ENCODE measurements around the gene POLR3C. TPM values are rescaled to one million over a fixed set of nuclear protein-coding genes. Genes with fewer than 3 reads are reported as not detected.

Gene POLR3C
- total RNA-seq, 1 experiment from 2014 or later, result 33.4 TPM

- H3K79me2 ChIP-seq (ENCODE audit: low read length), result no peaks in the 10 kb centered on the region
- no peak overlapping the region for H3K27ac ChIP-seq (ENCODE audit: low read length)
- H3K27me3 ChIP-seq (ENCODE audit: low read length), result no peaks in the 10 kb centered on the region
- H3K4me2 ChIP-seq (ENCODE audit: low read depth, low read length, poor library complexity, severe bottlenecking), result no peak overlapping the region
- H3K9ac ChIP-seq (ENCODE audit: low read length), result no peak overlapping the region
- H3K36me3 ChIP-seq (ENCODE audit: insufficient read depth, low read length), result 0 out of 2 replicates have a peak, but pooled peaks cover 4% of the 10 kb centered on the region
- no peaks in the 10 kb centered on the region for H4K20me1 ChIP-seq (ENCODE audit: insufficient read depth, low read depth, low read length)
- no peak overlapping the region for H2AFZ ChIP-seq (ENCODE audit: low read length)
- DNase-seq, result no peak
- no peaks in the 10 kb centered on the region for H3K9me2 ChIP-seq (replicated peaks; ENCODE audit: insufficient read depth, low read length)
- H3K9me3 ChIP-seq (ENCODE audit: low read length), result no peaks in the 10 kb centered on the region
- no peak overlapping the region for H3K4me3 ChIP-seq (ENCODE audit: low read length)
- peaks cover 27% of the 10 kb centered on the region for H3K4me1 ChIP-seq (ENCODE audit: low read length)
Measured at GRCh38 chr1:145849356-145850160, 25.6 kb downstream of the POLR3C start.

- Histone ChIP-seq H3K79me2 (ENCODE audit: low read length) (peaks cover 14% of the 10 kb centered on the region), H3K9ac (ENCODE audit: low read length) (no peak overlapping the region), H3K9me2 (replicated peaks; ENCODE audit: insufficient read depth, low read length) (no peaks in the 10 kb centered on the region), H3K4me2 (ENCODE audit: low read depth, low read length, poor library complexity, severe bottlenecking) (no peak overlapping the region), H3K4me1 (ENCODE audit: low read length) (peaks cover 20% of the 10 kb centered on the region), H2AFZ (ENCODE audit: low read length) (no peak overlapping the region), H3K27me3 (ENCODE audit: low read length) (no peaks in the 10 kb centered on the region), H3K4me3 (ENCODE audit: low read length) (no peak overlapping the region), H3K36me3 (ENCODE audit: insufficient read depth, low read length) (0 out of 2 replicates have a peak, but pooled peaks cover 2% of the 10 kb centered on the region), H3K27ac (ENCODE audit: low read length) (no peak overlapping the region), H3K9me3 (ENCODE audit: low read length) (no peaks in the 10 kb centered on the region), H4K20me1 (ENCODE audit: insufficient read depth, low read depth, low read length) (no peaks in the 10 kb centered on the region; the same call in 1 of the 2 replicates)
- DNase-seq, result peak; percentile 75
Measured at GRCh38 chr1:145855426-145855948, 31.5 kb downstream of the POLR3C start.

- DNase-seq, result no peak
- H3K4me3 ChIP-seq (ENCODE audit: low read length), result no peak overlapping the region
- H3K4me2 ChIP-seq (ENCODE audit: low read depth, low read length, poor library complexity, severe bottlenecking), result peak overlapping the region; percentile 82
Measured at GRCh38 chr1:145857170-145857569, 33.2 kb downstream of the POLR3C start.

GRCh38 chr1:145858238-145858900, 34.4 kb downstream of the POLR3C start:
- Histone ChIP-seq H3K4me1 (ENCODE audit: low read length) (peaks cover 28% of the 10 kb centered on the region), H3K27ac (ENCODE audit: low read length) (peak overlapping the region; percentile 54; the same call in 1 of the 2 replicates), H4K20me1 (ENCODE audit: insufficient read depth, low read depth, low read length) (no peaks in the 10 kb centered on the region; the same call in 1 of the 2 replicates), H3K4me3 (ENCODE audit: low read length) (peak overlapping the region; percentile 75), H2AFZ (ENCODE audit: low read length) (peak overlapping the region; percentile 86; the same call in 1 of the 2 replicates), H3K27me3 (ENCODE audit: low read length) (no peaks in the 10 kb centered on the region), H3K9me3 (ENCODE audit: low read length) (no peaks in the 10 kb centered on the region), H3K9ac (ENCODE audit: low read length) (peak overlapping the region; percentile 78), H3K36me3 (ENCODE audit: insufficient read depth, low read length) (0 out of 2 replicates have a peak, but pooled peaks cover 2% of the 10 kb centered on the region), H3K4me2 (ENCODE audit: low read depth, low read length, poor library complexity, severe bottlenecking) (peak overlapping the region; percentile 82), H3K9me2 (replicated peaks; ENCODE audit: insufficient read depth, low read length) (no peaks in the 10 kb centered on the region), H3K79me2 (ENCODE audit: low read length) (peaks cover 14% of the 10 kb centered on the region)
- peak; percentile 84 for DNase-seq

More at GRCh38 chr1:145857170-145857569, 33.2 kb downstream of the POLR3C start:
- H3K79me2 ChIP-seq (ENCODE audit: low read length), result peaks cover 14% of the 10 kb centered on the region
- no peak overlapping the region for H2AFZ ChIP-seq (ENCODE audit: low read length)
- peaks cover 28% of the 10 kb centered on the region for H3K4me1 ChIP-seq (ENCODE audit: low read length)
- 0 out of 2 replicates have a peak, but pooled peaks cover 2% of the 10 kb centered on the region for H3K36me3 ChIP-seq (ENCODE audit: insufficient read depth, low read length)
- no peaks in the 10 kb centered on the region for H3K27me3 ChIP-seq (ENCODE audit: low read length)
- H3K9ac ChIP-seq (ENCODE audit: low read length), result peak overlapping the region; percentile 78; the same call in 1 of the 2 replicates
- H3K9me2 ChIP-seq (replicated peaks; ENCODE audit: insufficient read depth, low read length), result no peaks in the 10 kb centered on the region
- no peaks in the 10 kb centered on the region; the same call in 1 of the 2 replicates for H4K20me1 ChIP-seq (ENCODE audit: insufficient read depth, low read depth, low read length)
- no peaks in the 10 kb centered on the region for H3K9me3 ChIP-seq (ENCODE audit: low read length)
- no peak overlapping the region for H3K27ac ChIP-seq (ENCODE audit: low read length)

- Histone ChIP-seq H4K20me1 (ENCODE audit: insufficient read depth, low read depth, low read length) (no peaks in the 10 kb centered on the region; the same call in 1 of the 2 replicates), H3K9ac (ENCODE audit: low read length) (peak within 1 kb of the TSS; percentile 78), H3K27me3 (ENCODE audit: low read length) (no peaks in the 10 kb centered on the region), H3K4me3 (ENCODE audit: low read length) (peak within 1 kb of the TSS; percentile 75), H3K9me3 (ENCODE audit: low read length) (no peaks in the 10 kb centered on the region), H3K9me2 (replicated peaks; ENCODE audit: insufficient read depth, low read length) (no peaks in the 10 kb centered on the region), H3K36me3 (ENCODE audit: insufficient read depth, low read length) (0 out of 2 replicates have a peak, but pooled peaks cover 2% of the 10 kb centered on the region), H2AFZ (ENCODE audit: low read length) (peak within 1 kb of the TSS; percentile 99), H3K27ac (ENCODE audit: low read length) (peak within 1 kb of the TSS; percentile 54; the same call in 1 of the 2 replicates), H3K4me1 (ENCODE audit: low read length) (peaks cover 28% of the 10 kb centered on the region), H3K4me2 (ENCODE audit: low read depth, low read length, poor library complexity, severe bottlenecking) (peak within 1 kb of the TSS; percentile 82), H3K79me2 (ENCODE audit: low read length) (peaks cover 14% of the 10 kb centered on the region)
- peak; percentile 98 for DNase-seq
Measured at GRCh38 chr1:145858901-145859490, 35.0 kb downstream of the POLR3C start, which contains the start of gene PIAS3. Gene PIAS3 (minus strand): TSS chr1:145859081. CDS start chr1:145858990, 91 bp downstream.

GRCh38 chr1:145859491-145860023, 35.6 kb downstream of the POLR3C start:
- Histone ChIP-seq H4K20me1 (ENCODE audit: insufficient read depth, low read depth, low read length) (no peaks in the 10 kb centered on the region; the same call in 1 of the 2 replicates), H3K4me1 (ENCODE audit: low read length) (peaks cover 28% of the 10 kb centered on the region), H3K27me3 (ENCODE audit: low read length) (no peaks in the 10 kb centered on the region), H3K27ac (ENCODE audit: low read length) (peak overlapping the region; percentile 13; the same call in 1 of the 2 replicates), H3K4me2 (ENCODE audit: low read depth, low read length, poor library complexity, severe bottlenecking) (peak overlapping the region; percentile 82), H3K9ac (ENCODE audit: low read length) (peak overlapping the region; percentile 78), H2AFZ (ENCODE audit: low read length) (peak overlapping the region; percentile 99), H3K9me2 (replicated peaks; ENCODE audit: insufficient read depth, low read length) (no peaks in the 10 kb centered on the region), H3K36me3 (ENCODE audit: insufficient read depth, low read length) (0 out of 2 replicates have a peak, but pooled peaks cover 2% of the 10 kb centered on the region), H3K79me2 (ENCODE audit: low read length) (peaks cover 14% of the 10 kb centered on the region), H3K9me3 (ENCODE audit: low read length) (no peaks in the 10 kb centered on the region), H3K4me3 (ENCODE audit: low read length) (peak overlapping the region; percentile 75)
- DNase-seq, result peak; percentile 87

- no peak overlapping the region for H3K9ac ChIP-seq (ENCODE audit: low read length)
- H4K20me1 ChIP-seq (ENCODE audit: insufficient read depth, low read depth, low read length), result no peaks in the 10 kb centered on the region
- H3K36me3 ChIP-seq (ENCODE audit: insufficient read depth, low read length), result no peaks in the 10 kb centered on the region
- DNase-seq, result no peak
- no peak overlapping the region for H3K4me3 ChIP-seq (ENCODE audit: low read length)
- H2AFZ ChIP-seq (ENCODE audit: low read length), result no peak overlapping the region
- peaks cover 16% of the 10 kb centered on the region for H3K4me1 ChIP-seq (ENCODE audit: low read length)
- H3K9me3 ChIP-seq (ENCODE audit: low read length), result no peaks in the 10 kb centered on the region
- no peaks in the 10 kb centered on the region for H3K27me3 ChIP-seq (ENCODE audit: low read length)
- no peak overlapping the region for H3K4me2 ChIP-seq (ENCODE audit: low read depth, low read length, poor library complexity, severe bottlenecking)
- H3K27ac ChIP-seq (ENCODE audit: low read length), result no peak overlapping the region
- no peaks in the 10 kb centered on the region for H3K9me2 ChIP-seq (replicated peaks; ENCODE audit: insufficient read depth, low read length)
- no peaks in the 10 kb centered on the region for H3K79me2 ChIP-seq (ENCODE audit: low read length)
Measured at GRCh38 chr1:145863282-145864018, 39.5 kb downstream of the POLR3C start.
